HepG2 (cell line): ENCODE data around the gene KIF13A. TPM values are rescaled to one million over a fixed set of nuclear protein-coding genes. Genes with fewer than 3 reads are reported as not detected.

Experiments
- ARID2 ChIP-seq: sonication (generic); formaldehyde crosslinking; IDR thresholded peaks from 2 replicates; pipeline ENCODE4 v1.8.1; 2022; ENCODE audit warnings: mild to moderate bottlenecking, missing genetic modification reagents, borderline replicate concordance
- FOXJ3 ChIP-seq: sonication (generic); formaldehyde crosslinking; IDR thresholded peaks from 2 replicates; pipeline ENCODE4 v1.4.0; 2020; ENCODE audit warnings: missing genetic modification reagents, mild to moderate bottlenecking, borderline replicate concordance
- HNRNPLL ChIP-seq: fragments of 200-400 bp; formaldehyde crosslinking; IDR thresholded peaks from 2 replicates; pipeline ENCODE4 v1.6.1; 2017; ENCODE audit warnings: mild to moderate bottlenecking, low read depth, low read length; ENCODE audit not compliant: poor library complexity, severe bottlenecking
- MAZ ChIP-seq, 2 experiments: sonication (generic) in 1 of 2; formaldehyde crosslinking in 1 of 2; IDR thresholded peaks; 2 replicates each; pipeline versions ENCODE4 v1.5.0 to v1.6.1; 2012 to 2020; ENCODE audit warnings: low read depth in 2 of 2, mild to moderate bottlenecking in 2 of 2, borderline replicate concordance in 1 of 2, improper control_type of control experiment in 1 of 2, low read length in 1 of 2, missing genetic modification reagents in 1 of 2, moderate library complexity in 1 of 2
- SNAI1 ChIP-seq: sonication (generic); formaldehyde crosslinking; IDR thresholded peaks from 2 replicates; pipeline ENCODE4 v1.5.0; 2020; ENCODE audit warnings: mild to moderate bottlenecking, missing genetic modification reagents, borderline replicate concordance
- SOX6 ChIP-seq, 2 experiments: fragments of 450-650 bp in 1 of 2; sonication (generic) in 1 of 2; formaldehyde crosslinking in 1 of 2; IDR thresholded peaks; 2 replicates each; pipeline versions ENCODE4 v1.4.0 to v1.6.1; 2017 to 2020; ENCODE audit warnings: antibody characterized with exemption in 1 of 2, mild to moderate bottlenecking in 1 of 2, missing genetic modification reagents in 1 of 2
- ZKSCAN1 ChIP-seq: fragments of 150-350 bp; IDR thresholded peaks from 2 replicates; pipeline ENCODE4 v1.6.1; 2014; ENCODE audit warnings: low read length
- ZNF674 ChIP-seq: sonication (generic); formaldehyde crosslinking; IDR thresholded peaks from 2 replicates; pipeline ENCODE4 v1.5.0; 2020; ENCODE audit warnings: low read depth, mild to moderate bottlenecking, missing genetic modification reagents
- ZNF709 ChIP-seq: sonication (generic); formaldehyde crosslinking; IDR thresholded peaks from 2 replicates; pipeline ENCODE4 v1.5.0; 2020; ENCODE audit warnings: mild to moderate bottlenecking, missing genetic modification reagents
- ZNF790 ChIP-seq: sonication (generic); formaldehyde crosslinking; IDR thresholded peaks from 2 replicates; pipeline ENCODE4 v1.8.0; 2022; ENCODE audit warnings: missing genetic modification reagents, mild to moderate bottlenecking, borderline replicate concordance
- ZSCAN29 ChIP-seq: sonication (generic); formaldehyde crosslinking; conservative IDR thresholded peaks from 2 replicates; pipeline ENCODE4 v1.4.0; 2020; ENCODE audit warnings: mild to moderate bottlenecking, missing genetic modification reagents
- polyA plus RNA-seq, 8 experiments: library from polyadenylated mRNA; depleted of rRNA in 3 of 8; stranded (reverse) in 7 of 8; unstranded in 1 of 8; fragments of >200 nt; fragmentation: Illumina TruSeq in 4 of 8; extraction: Trizol in 4 of 8; gene quantifications; 2 replicates each; pipeline versions ENCODE4 v1.2.1 to v1.2.3, GENCODE V29; 2011 to 2016; ENCODE audit warnings: low read depth in 4 of 8, missing spikeins in 1 of 8, mixed read lengths in 1 of 8; ENCODE audit not compliant: insufficient read depth in 1 of 8
- total RNA-seq, 5 experiments: library from RNA; depleted of rRNA; stranded (reverse); fragments of >200 nt; fragmentation: Illumina TruSeq; extraction: Trizol; gene quantifications; 2 replicates each; pipeline ENCODE4 v1.2.3, GENCODE V29; 2016; ENCODE audit warnings: low read depth in 1 of 5
- TF ChIP-seq, protein P1 (sequence below): sonication (generic); formaldehyde crosslinking; IDR thresholded peaks from 2 replicates; pipeline ENCODE4 v1.4.0; 2020; ENCODE audit warnings: mild to moderate bottlenecking, missing genetic modification reagents
- TF ChIP-seq, protein P2 (sequence below): sonication (generic); formaldehyde crosslinking; IDR thresholded peaks from 2 replicates; pipeline ENCODE4; 2020; ENCODE audit warnings: missing genetic modification reagents, mild to moderate bottlenecking, borderline replicate concordance
- TF ChIP-seq, protein P3 (sequence below): IDR thresholded peaks from 2 replicates; pipeline ENCODE4 v1.6.1; 2016; ENCODE audit warnings: low read depth, missing genetic modification reagents, missing compliant biosample characterization
- TF ChIP-seq, protein P4 (sequence below): sonication (generic); formaldehyde crosslinking; IDR thresholded peaks from 2 replicates; pipeline ENCODE4 v1.4.0; 2020; ENCODE audit warnings: missing genetic modification reagents, mild to moderate bottlenecking, borderline replicate concordance

KIF13A gene
- total and polyA plus RNA-seq, 2 of the 13 experiments (the other 11 are each of a cell fraction or from before 2014, with no cell fraction given), result 21.1 to 37.2 TPM

DNA sequence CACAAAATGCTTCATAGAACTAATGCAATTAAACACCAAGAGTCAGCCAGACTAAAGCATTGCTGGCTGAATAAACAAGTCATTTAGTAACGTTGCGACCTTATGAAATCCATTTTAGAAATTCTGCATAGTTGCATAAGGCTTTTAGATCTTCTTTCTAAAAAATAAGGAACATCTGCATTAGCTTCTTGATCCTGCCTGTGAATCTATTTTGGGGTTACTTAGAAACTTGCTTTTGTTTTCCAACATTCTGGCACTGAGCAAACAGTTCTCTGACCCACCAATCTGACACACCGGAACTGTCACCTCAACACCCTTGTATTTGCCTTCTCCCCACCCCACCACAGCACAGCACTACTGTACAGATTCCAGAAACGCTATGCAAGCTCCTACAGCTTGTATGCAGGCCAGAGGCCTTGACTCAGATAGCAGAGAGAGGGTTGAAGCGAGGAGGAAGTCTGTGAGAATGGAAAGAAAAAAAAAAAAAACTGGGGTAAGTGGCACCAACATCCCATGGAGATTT, 55.0 kb downstream of the KIF13A start (continued):
- TF ChIP-seq ZSCAN29 (CRISPR knock-in tag) (peak; percentile 81; the same call in 1 of the 2 replicates), ZKSCAN1 (no peak), ZNF790 (no peak), SNAI1 (no peak), SOX6 (IDR thresholded peaks at IDR 0.05) (no peak), SOX6 (CRISPR knock-in tag; IDR thresholded peaks at IDR 0.05) (peak; percentile 93), ZNF674 (no peak), ZNF709 (CRISPR knock-in tag) (no peak), MAZ (IDR thresholded peaks at IDR 0.05; ENCODE audit: borderline replicate concordance, low read depth, low read length) (peak; percentile 43; the same call in 1 of the 2 replicates), MAZ (CRISPR knock-in tag; IDR thresholded peaks at IDR 0.05; ENCODE audit: low read depth) (no peak), ARID2 (CRISPR knock-in tag) (no peak), FOXJ3 (CRISPR knock-in tag) (peak; percentile 51; the same call in 1 of the 2 replicates), HNRNPLL (no peak)
- TF ChIP-seq, protein P1, sequence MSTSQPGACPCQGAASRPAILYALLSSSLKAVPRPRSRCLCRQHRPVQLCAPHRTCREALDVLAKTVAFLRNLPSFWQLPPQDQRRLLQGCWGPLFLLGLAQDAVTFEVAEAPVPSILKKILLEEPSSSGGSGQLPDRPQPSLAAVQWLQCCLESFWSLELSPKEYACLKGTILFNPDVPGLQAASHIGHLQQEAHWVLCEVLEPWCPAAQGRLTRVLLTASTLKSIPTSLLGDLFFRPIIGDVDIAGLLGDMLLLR (CRISPR knock-in tag), result no peak
- TF ChIP-seq, protein P2, sequence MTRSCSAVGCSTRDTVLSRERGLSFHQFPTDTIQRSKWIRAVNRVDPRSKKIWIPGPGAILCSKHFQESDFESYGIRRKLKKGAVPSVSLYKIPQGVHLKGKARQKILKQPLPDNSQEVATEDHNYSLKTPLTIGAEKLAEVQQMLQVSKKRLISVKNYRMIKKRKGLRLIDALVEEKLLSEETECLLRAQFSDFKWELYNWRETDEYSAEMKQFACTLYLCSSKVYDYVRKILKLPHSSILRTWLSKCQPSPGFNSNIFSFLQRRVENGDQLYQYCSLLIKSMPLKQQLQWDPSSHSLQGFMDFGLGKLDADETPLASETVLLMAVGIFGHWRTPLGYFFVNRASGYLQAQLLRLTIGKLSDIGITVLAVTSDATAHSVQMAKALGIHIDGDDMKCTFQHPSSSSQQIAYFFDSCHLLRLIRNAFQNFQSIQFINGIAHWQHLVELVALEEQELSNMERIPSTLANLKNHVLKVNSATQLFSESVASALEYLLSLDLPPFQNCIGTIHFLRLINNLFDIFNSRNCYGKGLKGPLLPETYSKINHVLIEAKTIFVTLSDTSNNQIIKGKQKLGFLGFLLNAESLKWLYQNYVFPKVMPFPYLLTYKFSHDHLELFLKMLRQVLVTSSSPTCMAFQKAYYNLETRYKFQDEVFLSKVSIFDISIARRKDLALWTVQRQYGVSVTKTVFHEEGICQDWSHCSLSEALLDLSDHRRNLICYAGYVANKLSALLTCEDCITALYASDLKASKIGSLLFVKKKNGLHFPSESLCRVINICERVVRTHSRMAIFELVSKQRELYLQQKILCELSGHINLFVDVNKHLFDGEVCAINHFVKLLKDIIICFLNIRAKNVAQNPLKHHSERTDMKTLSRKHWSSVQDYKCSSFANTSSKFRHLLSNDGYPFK (CRISPR knock-in tag), result no peak
- TF ChIP-seq, protein P3, sequence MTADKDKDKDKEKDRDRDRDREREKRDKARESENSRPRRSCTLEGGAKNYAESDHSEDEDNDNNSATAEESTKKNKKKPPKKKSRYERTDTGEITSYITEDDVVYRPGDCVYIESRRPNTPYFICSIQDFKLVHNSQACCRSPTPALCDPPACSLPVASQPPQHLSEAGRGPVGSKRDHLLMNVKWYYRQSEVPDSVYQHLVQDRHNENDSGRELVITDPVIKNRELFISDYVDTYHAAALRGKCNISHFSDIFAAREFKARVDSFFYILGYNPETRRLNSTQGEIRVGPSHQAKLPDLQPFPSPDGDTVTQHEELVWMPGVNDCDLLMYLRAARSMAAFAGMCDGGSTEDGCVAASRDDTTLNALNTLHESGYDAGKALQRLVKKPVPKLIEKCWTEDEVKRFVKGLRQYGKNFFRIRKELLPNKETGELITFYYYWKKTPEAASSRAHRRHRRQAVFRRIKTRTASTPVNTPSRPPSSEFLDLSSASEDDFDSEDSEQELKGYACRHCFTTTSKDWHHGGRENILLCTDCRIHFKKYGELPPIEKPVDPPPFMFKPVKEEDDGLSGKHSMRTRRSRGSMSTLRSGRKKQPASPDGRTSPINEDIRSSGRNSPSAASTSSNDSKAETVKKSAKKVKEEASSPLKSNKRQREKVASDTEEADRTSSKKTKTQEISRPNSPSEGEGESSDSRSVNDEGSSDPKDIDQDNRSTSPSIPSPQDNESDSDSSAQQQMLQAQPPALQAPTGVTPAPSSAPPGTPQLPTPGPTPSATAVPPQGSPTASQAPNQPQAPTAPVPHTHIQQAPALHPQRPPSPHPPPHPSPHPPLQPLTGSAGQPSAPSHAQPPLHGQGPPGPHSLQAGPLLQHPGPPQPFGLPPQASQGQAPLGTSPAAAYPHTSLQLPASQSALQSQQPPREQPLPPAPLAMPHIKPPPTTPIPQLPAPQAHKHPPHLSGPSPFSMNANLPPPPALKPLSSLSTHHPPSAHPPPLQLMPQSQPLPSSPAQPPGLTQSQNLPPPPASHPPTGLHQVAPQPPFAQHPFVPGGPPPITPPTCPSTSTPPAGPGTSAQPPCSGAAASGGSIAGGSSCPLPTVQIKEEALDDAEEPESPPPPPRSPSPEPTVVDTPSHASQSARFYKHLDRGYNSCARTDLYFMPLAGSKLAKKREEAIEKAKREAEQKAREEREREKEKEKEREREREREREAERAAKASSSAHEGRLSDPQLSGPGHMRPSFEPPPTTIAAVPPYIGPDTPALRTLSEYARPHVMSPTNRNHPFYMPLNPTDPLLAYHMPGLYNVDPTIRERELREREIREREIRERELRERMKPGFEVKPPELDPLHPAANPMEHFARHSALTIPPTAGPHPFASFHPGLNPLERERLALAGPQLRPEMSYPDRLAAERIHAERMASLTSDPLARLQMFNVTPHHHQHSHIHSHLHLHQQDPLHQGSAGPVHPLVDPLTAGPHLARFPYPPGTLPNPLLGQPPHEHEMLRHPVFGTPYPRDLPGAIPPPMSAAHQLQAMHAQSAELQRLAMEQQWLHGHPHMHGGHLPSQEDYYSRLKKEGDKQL (CRISPR knock-in tag), result peak; percentile 64; the same call in 1 of the 2 replicates
- TF ChIP-seq, protein P4, sequence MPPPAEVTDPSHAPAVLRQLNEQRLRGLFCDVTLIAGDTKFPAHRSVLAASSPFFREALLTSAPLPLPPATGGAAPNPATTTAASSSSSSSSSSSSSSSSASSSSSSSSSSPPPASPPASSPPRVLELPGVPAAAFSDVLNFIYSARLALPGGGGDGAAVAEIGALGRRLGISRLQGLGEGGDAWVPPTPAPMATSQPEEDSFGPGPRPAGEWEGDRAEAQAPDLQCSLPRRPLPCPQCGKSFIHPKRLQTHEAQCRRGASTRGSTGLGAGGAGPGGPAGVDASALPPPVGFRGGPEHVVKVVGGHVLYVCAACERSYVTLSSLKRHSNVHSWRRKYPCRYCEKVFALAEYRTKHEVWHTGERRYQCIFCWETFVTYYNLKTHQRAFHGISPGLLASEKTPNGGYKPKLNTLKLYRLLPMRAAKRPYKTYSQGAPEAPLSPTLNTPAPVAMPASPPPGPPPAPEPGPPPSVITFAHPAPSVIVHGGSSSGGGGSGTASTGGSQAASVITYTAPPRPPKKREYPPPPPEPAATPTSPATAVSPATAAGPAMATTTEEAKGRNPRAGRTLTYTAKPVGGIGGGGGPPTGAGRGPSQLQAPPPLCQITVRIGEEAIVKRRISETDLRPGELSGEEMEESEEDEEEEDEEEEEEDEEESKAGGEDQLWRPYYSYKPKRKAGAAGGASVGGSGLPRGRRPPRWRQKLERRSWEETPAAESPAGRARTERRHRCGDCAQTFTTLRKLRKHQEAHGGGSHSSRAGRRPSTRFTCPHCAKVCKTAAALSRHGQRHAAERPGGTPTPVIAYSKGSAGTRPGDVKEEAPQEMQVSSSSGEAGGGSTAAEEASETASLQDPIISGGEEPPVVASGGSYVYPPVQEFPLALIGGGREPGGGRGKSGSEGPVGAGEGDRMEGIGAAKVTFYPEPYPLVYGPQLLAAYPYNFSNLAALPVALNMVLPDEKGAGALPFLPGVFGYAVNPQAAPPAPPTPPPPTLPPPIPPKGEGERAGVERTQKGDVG (CRISPR knock-in tag), result no peak
